GM12891 (cell line): ENCODE measurements around the gene EHD3.
A peak's percentile ranks its signal among the peaks of the same experiment; 100 is the strongest.

Source experiments
- DNase-seq: peaks from one replicate; pipeline ENCODE4 v3.0.0; 2011; ENCODE audit warnings: low spot score; ENCODE audit not compliant: insufficient read length
- FAIRE-seq: peaks from 2 replicates; lab custom pipeline; 2011; peaks lifted over from hg19 to GRCh38; lab: Jason Lieb, UNC
- PAX5 ChIP-seq: IDR thresholded peaks from 2 replicates; pipeline ENCODE4 v1.6.1; 2011; ENCODE audit warnings: low read length, moderate library complexity, mild to moderate bottlenecking; ENCODE audit not compliant: insufficient read depth, severe bottlenecking
- POLR2A ChIP-seq: IDR thresholded peaks from 2 replicates; pipeline ENCODE4 v1.6.1; 2011; ENCODE audit warnings: low read depth, low read length, control low read depth
- POLR2AphosphoS5 ChIP-seq: IDR thresholded peaks from 2 replicates; pipeline ENCODE4 v1.6.1; 2011; ENCODE audit warnings: low read depth, low read length, control low read depth
- POU2F2 ChIP-seq: IDR thresholded peaks from 2 replicates; pipeline ENCODE4 v1.6.1; 2011; ENCODE audit warnings: low read depth, mild to moderate bottlenecking, control low read depth, low read length, moderate library complexity
- SPI1 ChIP-seq: IDR thresholded peaks from 2 replicates; pipeline ENCODE4 v1.6.1; 2011; ENCODE audit warnings: low read depth, low read length, control low read depth
- TAF1 ChIP-seq: IDR thresholded peaks from 2 replicates; pipeline ENCODE4 v1.6.1; 2011; ENCODE audit warnings: low read depth, low read length, control low read depth

EHD3 gene

DNA sequence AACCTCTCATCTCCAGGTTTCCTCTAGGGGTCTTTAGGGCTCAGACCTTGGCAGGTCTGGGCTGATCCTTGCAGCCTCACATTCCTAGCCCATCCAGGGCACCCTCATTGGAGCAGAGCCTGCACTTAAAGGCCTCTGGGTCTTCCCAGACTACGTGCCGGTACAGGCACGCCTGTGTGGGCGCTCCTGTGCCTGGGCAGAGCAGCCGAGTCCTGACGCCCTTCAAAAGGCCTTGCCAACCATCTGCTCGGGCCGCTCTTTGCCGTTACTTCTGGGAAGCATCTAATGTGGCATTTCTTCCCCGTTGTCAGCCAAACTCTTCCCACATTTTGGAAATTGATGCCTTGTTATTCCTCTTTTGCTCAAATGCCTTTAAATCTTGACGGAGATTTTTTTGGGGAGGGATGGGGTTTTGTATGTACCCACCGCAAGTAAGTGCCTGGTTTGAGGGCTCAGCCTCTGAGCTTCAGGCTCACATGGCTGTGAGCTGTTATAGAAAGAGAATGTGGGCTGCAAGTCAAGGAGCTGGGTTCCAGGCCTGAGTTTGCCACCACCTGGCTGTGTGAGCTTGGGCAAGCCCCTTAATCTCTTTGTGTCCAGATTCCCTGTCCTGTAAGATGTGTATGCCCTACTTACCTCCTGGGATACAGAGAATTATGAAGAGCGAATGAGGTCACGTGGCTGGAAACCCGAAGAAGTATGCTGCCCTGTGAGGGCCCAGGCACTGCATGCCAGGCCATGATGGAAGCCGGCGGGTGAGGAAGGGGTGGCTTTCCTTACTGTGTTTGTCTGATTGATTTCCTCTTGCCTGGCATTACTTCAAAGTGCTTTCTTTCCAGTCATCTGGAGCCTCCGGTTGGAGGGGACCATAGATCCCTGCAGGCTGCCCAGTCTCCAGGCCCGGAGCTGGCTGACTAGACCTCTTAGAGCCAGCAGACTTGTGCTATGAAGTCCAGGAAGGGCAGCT is 20.6 kb downstream of the EHD3 start:
- FAIRE-seq = no peak
- TF ChIP-seq POU2F2 (no peak), PAX5 (no peak), SPI1 (no peak), TAF1 (no peak), POLR2A (no peak), POLR2AphosphoS5 (no peak)
- DNase-seq = no peak

GRCh38 chr2:31255911-31256571 is 22.1 kb downstream of the EHD3 start:
- DNase-seq (no peak), FAIRE-seq (peak; percentile 95)
- no peak for TF ChIP-seq POLR2A
- peak; percentile 66; the same call in 1 of the 2 replicates for TF ChIP-seq POU2F2
- no peak for TF ChIP-seq POLR2AphosphoS5
- no peak for TF ChIP-seq TAF1
- TF ChIP-seq SPI1 = peak; percentile 89
- TF ChIP-seq PAX5 = peak; percentile 79

- DNase-seq = no peak
- no peak for FAIRE-seq
- TF ChIP-seq POLR2AphosphoS5 = no peak
- no peak for TF ChIP-seq POU2F2
- TF ChIP-seq PAX5 = no peak
- no peak for TF ChIP-seq TAF1
- TF ChIP-seq SPI1 = no peak
These were observed 22.8 kb downstream of the EHD3 start for GRCh38 chr2:31256611-31257382.

DNA sequence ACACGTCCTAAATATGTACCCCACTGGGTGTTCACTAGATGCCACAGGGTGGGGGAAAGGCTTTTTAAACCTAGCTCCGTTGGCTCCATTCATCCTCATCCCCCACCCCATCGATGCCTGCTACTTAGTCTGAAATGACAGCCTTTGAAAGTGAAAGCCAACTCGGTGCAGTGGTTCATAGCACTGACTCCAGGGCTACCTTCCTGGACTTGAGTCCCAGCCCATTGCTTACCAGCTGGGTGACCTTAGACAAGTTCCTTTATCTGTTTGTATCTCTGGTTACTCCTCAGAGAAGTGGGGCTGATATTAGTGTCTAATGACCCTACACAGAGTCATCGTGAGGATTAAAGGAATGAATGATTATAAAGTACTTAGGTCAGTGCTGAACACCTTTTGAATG is 24.4 kb downstream of the EHD3 start:
- FAIRE-seq (peak; percentile 85), DNase-seq (peak; percentile 60)
- TF ChIP-seq POLR2A (no peak), SPI1 (no peak), TAF1 (no peak), POLR2AphosphoS5 (no peak), PAX5 (no peak), POU2F2 (no peak)

- TF ChIP-seq POU2F2 (no peak), POLR2AphosphoS5 (no peak), PAX5 (no peak), SPI1 (no peak), TAF1 (no peak), POLR2A (no peak)
- no peak for DNase-seq
- no peak for FAIRE-seq
These were observed 25.1 kb downstream of the EHD3 start for GRCh38 chr2:31259075-31259474.

GRCh38 chr2:31260870-31261269 is 26.9 kb downstream of the EHD3 start:
- TF ChIP-seq TAF1 (no peak), POLR2AphosphoS5 (no peak), PAX5 (no peak), POLR2A (no peak), SPI1 (no peak), POU2F2 (no peak)
- no peak for DNase-seq
- FAIRE-seq = no peak

DNA sequence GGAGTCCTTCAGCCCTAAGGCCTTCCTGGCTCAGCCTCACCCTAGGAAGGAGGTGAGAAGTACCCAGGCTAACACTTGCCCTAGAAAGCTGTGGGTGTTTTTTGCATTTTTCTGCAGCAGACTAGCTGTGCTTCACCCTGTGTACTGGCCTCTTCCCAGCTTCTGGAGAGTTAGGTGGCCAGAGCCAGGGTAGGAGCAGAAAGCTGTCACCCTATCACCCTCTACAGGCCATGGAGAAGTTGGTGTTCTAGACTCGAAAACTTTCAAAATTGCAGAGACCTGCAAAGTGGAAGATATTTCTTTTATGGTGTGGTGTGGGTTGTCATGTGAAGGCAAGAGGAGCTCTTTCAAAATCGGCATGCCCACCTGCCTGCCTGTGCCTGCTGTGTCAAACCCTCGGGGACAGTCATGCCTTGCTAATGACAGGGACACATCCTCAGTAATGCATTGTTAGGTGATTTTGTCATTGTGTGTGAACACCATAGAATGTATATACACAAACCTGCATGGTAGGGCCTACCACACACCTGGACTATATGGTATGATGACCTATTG is 29.8 kb downstream of the EHD3 start:
- peak; percentile 62 for FAIRE-seq
- TF ChIP-seq TAF1 (no peak), PAX5 (no peak), POU2F2 (no peak), SPI1 (no peak), POLR2AphosphoS5 (no peak), POLR2A (no peak)

DNA sequence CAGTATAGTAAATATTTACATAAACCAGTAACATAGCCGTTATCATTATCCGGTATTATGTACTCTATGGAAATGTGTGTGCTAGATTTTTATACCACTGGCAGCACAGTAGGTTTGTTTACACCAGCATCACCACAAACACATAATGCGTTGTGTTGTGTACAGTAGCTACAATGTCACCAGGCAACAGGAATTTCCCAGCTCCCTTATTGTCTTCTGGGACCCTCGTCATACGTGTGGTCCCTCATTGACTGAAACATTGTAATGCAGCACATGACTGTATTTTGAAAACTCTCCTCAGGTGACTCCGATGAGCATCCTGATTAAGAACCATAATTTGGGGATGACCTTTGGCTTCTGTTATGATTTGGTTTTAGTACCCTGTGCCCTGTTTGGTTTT is 31.3 kb downstream of the EHD3 start:
- no peak for TF ChIP-seq POLR2AphosphoS5
- no peak for TF ChIP-seq POLR2A
- TF ChIP-seq POU2F2 = no peak
- FAIRE-seq (no peak), DNase-seq (no peak)

More for the DNA sequence above, 29.8 kb downstream of the EHD3 start:
- no peak for DNase-seq

DNA sequence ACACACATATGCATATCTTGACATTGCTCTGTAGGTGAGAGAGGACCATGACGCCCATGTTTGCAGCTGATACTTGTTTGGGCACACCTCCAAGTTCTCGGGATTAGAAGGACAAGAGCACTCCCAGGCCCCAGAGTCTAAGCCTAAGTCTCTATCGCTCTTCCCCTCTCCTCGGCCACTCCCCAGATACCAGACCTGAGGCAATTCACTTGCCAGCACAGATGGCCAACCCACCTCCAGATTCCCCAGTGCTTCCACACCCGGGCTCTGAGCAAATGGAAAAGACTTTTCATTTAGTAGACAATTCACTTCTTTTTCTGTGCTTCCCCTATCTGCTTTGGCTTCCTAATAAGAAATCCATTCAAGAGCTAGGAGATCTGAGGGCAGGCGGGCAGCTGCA is 32.9 kb downstream of the EHD3 start:
- TF ChIP-seq POLR2AphosphoS5 = no peak
- TF ChIP-seq TAF1 = no peak
- TF ChIP-seq POU2F2 = no peak
- TF ChIP-seq PAX5 = no peak
- no peak for TF ChIP-seq POLR2A
- TF ChIP-seq SPI1 = no peak
- no peak for FAIRE-seq
- no peak for DNase-seq
